ENCODE data around the gene PDSS2.
A peak's percentile ranks its signal among the peaks of the same experiment; 100 is the strongest.

- TF ChIP-seq EZH2 (IDR thresholded peaks at IDR 0.05; ENCODE audit: borderline replicate concordance, low read depth, low read length, poor library complexity, severe bottlenecking) (no peak), CTCF (conservative IDR thresholded peaks at IDR 0.05; ENCODE audit: low read depth, low read length) (peak; percentile 62)
These were observed at the start of gene PDSS2 for GRCh38 chr6:107459283-107460082.
